ENCODE data around the gene FKBP2. TPM values are rescaled to one million over a fixed set of nuclear protein-coding genes. Genes with fewer than 3 reads are reported as not detected.

The FKBP2 gene
- polyA plus RNA-seq, 1 donor: 79.3 TPM

- Histone ChIP-seq H3K36me3 (ENCODE audit: control insufficient read depth, insufficient read depth, low read length) (peaks cover 14% of the 10 kb centered on the region), H3K9me3 (ENCODE audit: control insufficient read depth, low read depth, low read length) (no peaks in the 10 kb centered on the region), H3K4me3 (ENCODE audit: low read length) (no peak overlapping the region), H3K4me1 (ENCODE audit: control insufficient read depth, insufficient read depth, low read length) (peaks cover 51% of the 10 kb centered on the region), H3K27me3 (ENCODE audit: control insufficient read depth, insufficient read depth, low read length) (no peaks in the 10 kb centered on the region), H3K27ac (ENCODE audit: low read length) (no peak overlapping the region)
- WGBS (ENCODE audit: insufficient coverage, low lambda C conversion rate): no CpG with 5 or more reads among the region's 7 CpGs
- no peak for DNase-seq
These were observed 7.7 kb downstream of the FKBP2 start for GRCh38 chr11:64248578-64248977.

- peaks cover 54% of the 10 kb centered on the region for H3K4me1 ChIP-seq (ENCODE audit: control insufficient read depth, insufficient read depth, low read length)
- H3K27ac ChIP-seq (ENCODE audit: low read length): no peak overlapping the region
- DNase-seq: no peak
These were observed 8.1 kb downstream of the FKBP2 start for GRCh38 chr11:64249038-64249437.

GRCh38 chr11:64249563-64250414 lies 8.9 kb downstream of the FKBP2 start:
- H3K4me1 ChIP-seq (ENCODE audit: control insufficient read depth, insufficient read depth, low read length): peaks cover 57% of the 10 kb centered on the region
- no peaks in the 10 kb centered on the region for H3K27me3 ChIP-seq (ENCODE audit: control insufficient read depth, insufficient read depth, low read length)
- no CpG with 5 or more reads among the region's 8 CpGs for WGBS (ENCODE audit: insufficient coverage, low lambda C conversion rate)
- H3K27ac ChIP-seq (ENCODE audit: low read length): no peak overlapping the region
- no peak overlapping the region for H3K4me3 ChIP-seq (ENCODE audit: low read length)
- H3K9me3 ChIP-seq (ENCODE audit: control insufficient read depth, low read depth, low read length): no peaks in the 10 kb centered on the region
- no peak for DNase-seq
- H3K36me3 ChIP-seq (ENCODE audit: control insufficient read depth, insufficient read depth, low read length): peaks cover 17% of the 10 kb centered on the region

More at GRCh38 chr11:64249038-64249437, 8.1 kb downstream of the FKBP2 start:
- no peaks in the 10 kb centered on the region for H3K27me3 ChIP-seq (ENCODE audit: control insufficient read depth, insufficient read depth, low read length)
- H3K4me3 ChIP-seq (ENCODE audit: low read length): no peak overlapping the region
- peaks cover 13% of the 10 kb centered on the region for H3K36me3 ChIP-seq (ENCODE audit: control insufficient read depth, insufficient read depth, low read length)
- no CpG with 5 or more reads among the region's 4 CpGs for WGBS (ENCODE audit: insufficient coverage, low lambda C conversion rate)
- H3K9me3 ChIP-seq (ENCODE audit: control insufficient read depth, low read depth, low read length): no peaks in the 10 kb centered on the region

GRCh38 chr11:64250415-64251015 lies 9.6 kb downstream of the FKBP2 start:
- Histone ChIP-seq H3K36me3 (ENCODE audit: control insufficient read depth, insufficient read depth, low read length) (peaks cover 24% of the 10 kb centered on the region), H3K9me3 (ENCODE audit: control insufficient read depth, low read depth, low read length) (no peaks in the 10 kb centered on the region), H3K27me3 (ENCODE audit: control insufficient read depth, insufficient read depth, low read length) (no peaks in the 10 kb centered on the region), H3K4me3 (ENCODE audit: low read length) (peak overlapping the region; percentile 73), H3K27ac (ENCODE audit: low read length) (no peak overlapping the region), H3K4me1 (ENCODE audit: control insufficient read depth, insufficient read depth, low read length) (peaks cover 52% of the 10 kb centered on the region)
- WGBS (ENCODE audit: insufficient coverage, low lambda C conversion rate): no CpG with 5 or more reads among the region's 13 CpGs
- DNase-seq: no peak

GRCh38 chr11:64251016-64251752 lies 10.3 kb downstream of the FKBP2 start, which contains the start of gene PLCB3:
TSS of gene PLCB3 (plus strand) at chr11:64251530. CDS start at chr11:64251650, 120 bp downstream.
- no CpG with 5 or more reads among the region's 75 CpGs for WGBS (ENCODE audit: insufficient coverage, low lambda C conversion rate)
- peak in 1 of 2 donors; percentile 57 for DNase-seq
- H3K36me3 ChIP-seq (ENCODE audit: control insufficient read depth, insufficient read depth, low read length): peaks cover 31% of the 10 kb centered on the region
- H3K27ac ChIP-seq (ENCODE audit: low read length): peak within 1 kb of the TSS; percentile 90
- H3K27me3 ChIP-seq (ENCODE audit: control insufficient read depth, insufficient read depth, low read length): no peaks in the 10 kb centered on the region
- peak within 1 kb of the TSS; percentile 90 for H3K4me3 ChIP-seq (ENCODE audit: low read length)
- H3K9me3 ChIP-seq (ENCODE audit: control insufficient read depth, low read depth, low read length): no peaks in the 10 kb centered on the region
- H3K4me1 ChIP-seq (ENCODE audit: control insufficient read depth, insufficient read depth, low read length): peaks cover 52% of the 10 kb centered on the region

GRCh38 chr11:64251753-64252002 lies 10.8 kb downstream of the FKBP2 start:
- Histone ChIP-seq H3K27ac (ENCODE audit: low read length) (peak overlapping the region; percentile 90), H3K4me3 (ENCODE audit: low read length) (peak overlapping the region; percentile 90), H3K27me3 (ENCODE audit: control insufficient read depth, insufficient read depth, low read length) (no peaks in the 10 kb centered on the region), H3K4me1 (ENCODE audit: control insufficient read depth, insufficient read depth, low read length) (peaks cover 52% of the 10 kb centered on the region), H3K9me3 (ENCODE audit: control insufficient read depth, low read depth, low read length) (no peaks in the 10 kb centered on the region), H3K36me3 (ENCODE audit: control insufficient read depth, insufficient read depth, low read length) (peaks cover 36% of the 10 kb centered on the region)
- no CpG with 5 or more reads among the region's 18 CpGs for WGBS (ENCODE audit: insufficient coverage, low lambda C conversion rate)
- peak in 1 of 2 donors; percentile 62 for DNase-seq

- peaks cover 52% of the 10 kb centered on the region for H3K4me1 ChIP-seq (ENCODE audit: control insufficient read depth, insufficient read depth, low read length)
- peaks cover 40% of the 10 kb centered on the region for H3K36me3 ChIP-seq (ENCODE audit: control insufficient read depth, insufficient read depth, low read length)
- peak; percentile 74 to 92 for DNase-seq
- WGBS (ENCODE audit: insufficient coverage, low lambda C conversion rate): 0% methylated on average over 5 of the region's 23 CpGs
- peak overlapping the region; percentile 90 for H3K27ac ChIP-seq (ENCODE audit: low read length)
- no peaks in the 10 kb centered on the region for H3K9me3 ChIP-seq (ENCODE audit: control insufficient read depth, low read depth, low read length)
- H3K27me3 ChIP-seq (ENCODE audit: control insufficient read depth, insufficient read depth, low read length): no peaks in the 10 kb centered on the region
- peak overlapping the region; percentile 90 for H3K4me3 ChIP-seq (ENCODE audit: low read length)
These were observed 11.3 kb downstream of the FKBP2 start for GRCh38 chr11:64252003-64252872.

GRCh38 chr11:64253043-64253442 lies 12.1 kb downstream of the FKBP2 start:
- peak overlapping the region; percentile 90 for H3K4me3 ChIP-seq (ENCODE audit: low read length)
- peak overlapping the region; percentile 90 for H3K27ac ChIP-seq (ENCODE audit: low read length)
- peaks cover 45% of the 10 kb centered on the region for H3K4me1 ChIP-seq (ENCODE audit: control insufficient read depth, insufficient read depth, low read length)
- H3K27me3 ChIP-seq (ENCODE audit: control insufficient read depth, insufficient read depth, low read length): no peaks in the 10 kb centered on the region
- no peaks in the 10 kb centered on the region for H3K9me3 ChIP-seq (ENCODE audit: control insufficient read depth, low read depth, low read length)
- no peak for DNase-seq
- WGBS (ENCODE audit: insufficient coverage, low lambda C conversion rate): no CpG with 5 or more reads among the region's 8 CpGs
- H3K36me3 ChIP-seq (ENCODE audit: control insufficient read depth, insufficient read depth, low read length): peaks cover 46% of the 10 kb centered on the region

- Histone ChIP-seq H3K27me3 (ENCODE audit: control insufficient read depth, insufficient read depth, low read length) (no peaks in the 10 kb centered on the region), H3K9me3 (ENCODE audit: control insufficient read depth, low read depth, low read length) (no peaks in the 10 kb centered on the region), H3K27ac (ENCODE audit: low read length) (no peak overlapping the region), H3K4me3 (ENCODE audit: low read length) (peak overlapping the region; percentile 90), H3K4me1 (ENCODE audit: control insufficient read depth, insufficient read depth, low read length) (peaks cover 41% of the 10 kb centered on the region), H3K36me3 (ENCODE audit: control insufficient read depth, insufficient read depth, low read length) (peaks cover 50% of the 10 kb centered on the region)
- no peak for DNase-seq
- WGBS (ENCODE audit: insufficient coverage, low lambda C conversion rate): no CpG with 5 or more reads among the region's 5 CpGs
These were observed 12.6 kb downstream of the FKBP2 start for GRCh38 chr11:64253481-64253880.

GRCh38 chr11:64254326-64254725 lies 13.4 kb downstream of the FKBP2 start:
- peaks cover 58% of the 10 kb centered on the region for H3K36me3 ChIP-seq (ENCODE audit: control insufficient read depth, insufficient read depth, low read length)
- no peak overlapping the region for H3K27ac ChIP-seq (ENCODE audit: low read length)
- H3K9me3 ChIP-seq (ENCODE audit: control insufficient read depth, low read depth, low read length): no peaks in the 10 kb centered on the region
- no peaks in the 10 kb centered on the region for H3K27me3 ChIP-seq (ENCODE audit: control insufficient read depth, insufficient read depth, low read length)
- peaks cover 35% of the 10 kb centered on the region for H3K4me1 ChIP-seq (ENCODE audit: control insufficient read depth, insufficient read depth, low read length)
- no peak overlapping the region for H3K4me3 ChIP-seq (ENCODE audit: low read length)
- no CpG with 5 or more reads among the region's 7 CpGs for WGBS (ENCODE audit: insufficient coverage, low lambda C conversion rate)
- DNase-seq: no peak
